Measurements from ENCODE around the gene TMEM106A. TPM values are rescaled to one million over a fixed set of nuclear protein-coding genes. Genes with fewer than 3 reads are reported as not detected.

The TMEM106A gene
- total and polyA plus RNA-seq, 9 of the 15 experiments (the other 6 are each of a cell fraction or from before 2014, with no cell fraction given), result 0.03 to 0.29 (median 0.15) TPM

GRCh38 chr17:43170140-43170765 lies 41.4 kb upstream of the TMEM106A start (continued):
- TF ChIP-seq SMAD2 (IDR thresholded peaks at IDR 0.05; ENCODE audit: low read depth, low read length) (no peak), ZNF324 (CRISPR knock-in tag; IDR thresholded peaks at IDR 0.05) (no peak), GTF2F1 (IDR thresholded peaks at IDR 0.05; ENCODE audit: low read depth, low read length) (0 out of 2 replicates have a peak, but pooled peaks have one; percentile 17), SIX5 (IDR thresholded peaks at IDR 0.05; ENCODE audit: borderline replicate concordance in 1 of 2, insufficient read depth in 1 of 2, low read depth in 1 of 2, low read length in 2 of 2) (peak in 1 of 2 experiments; percentile 33; a peak in 2 of 4 replicates), CBX2 (IDR thresholded peaks at IDR 0.05; ENCODE audit: insufficient read depth, low read length, poor library complexity, severe bottlenecking) (no peak), ETV6 (IDR thresholded peaks at IDR 0.05; ENCODE audit: borderline replicate concordance in 1 of 2, low read depth in 2 of 2, low read length in 1 of 2) (0 out of 4 replicates have a peak, but pooled peaks of 1 of the 2 experiments have one; percentile 30), ETV6 (CRISPR knock-in tag; IDR thresholded peaks at IDR 0.05; ENCODE audit: borderline replicate concordance) (no peak), ETV5 (CRISPR knock-in tag; IDR thresholded peaks at IDR 0.05; ENCODE audit: low read depth) (peak; percentile 51; the same call in 1 of the 2 replicates), CBFA2T3 (IDR thresholded peaks at IDR 0.05) (no peak), ZNF239 (CRISPR knock-in tag; IDR thresholded peaks at IDR 0.05) (no peak), ESRRB (CRISPR knock-in tag; IDR thresholded peaks at IDR 0.05; ENCODE audit: borderline replicate concordance) (no peak), ZBTB1 (CRISPR knock-in tag; IDR thresholded peaks at IDR 0.05; ENCODE audit: borderline replicate concordance, low read depth) (no peak), ZBTB12 (CRISPR knock-in tag; IDR thresholded peaks at IDR 0.05) (peak; percentile 91), SMARCA4 (IDR thresholded peaks at IDR 0.05) (peak; percentile 22; the same call in 1 of the 2 replicates), POLR2B (IDR thresholded peaks at IDR 0.05; ENCODE audit: low read depth, partially characterized antibody) (peak; percentile 73), ZBTB7A (IDR thresholded peaks at IDR 0.05; ENCODE audit: borderline replicate concordance, control insufficient read depth, low read depth, low read length) (no peak), MYNN (IDR thresholded peaks at IDR 0.05) (no peak), MYNN (CRISPR knock-in tag; IDR thresholded peaks at IDR 0.05) (no peak), ZFP91 (CRISPR knock-in tag; IDR thresholded peaks at IDR 0.05) (no peak), PHB (CRISPR knock-in tag; IDR thresholded peaks at IDR 0.05) (no peak), POLR3G (IDR thresholded peaks at IDR 0.05; ENCODE audit: extremely low read depth, insufficient read length, insufficient replicate concordance) (no peak), SMARCB1 (IDR thresholded peaks at IDR 0.05; ENCODE audit: insufficient read length, low read depth) (no peak), ZNF444 (CRISPR knock-in tag; IDR thresholded peaks at IDR 0.05) (no peak), ID3 (CRISPR knock-in tag; IDR thresholded peaks at IDR 0.05) (no peak), ID3 (tag; IDR thresholded peaks at IDR 0.05) (no peak)

Data from K562 (cell line).